Heart right ventricle (tissue), 16 donors: Measurements from ENCODE around the gene RNF114. TPM values are rescaled to one million over a fixed set of nuclear protein-coding genes. Genes with fewer than 3 reads are reported as not detected.

Experiments
- ATAC-seq, 8 donors: fragments of 200-7000 bp; cut with Tn5 transposase; one replicate each; pipeline ENCODE4 v1.9.1; 2020; ENCODE audit warnings: mild to moderate bottlenecking in 8 of 8, moderate library complexity in 8 of 8, moderate number of reproducible peaks in 1 of 8
- DNase-seq, 2 donors: peaks; one replicate each; pipeline ENCODE4 v3.0.0-alpha.2; 2020
- H3K27ac ChIP-seq, 10 donors: fragments of 200-600 bp; sonication (generic) in 2 of 10; one replicate each; pipeline versions ENCODE4 v1.5.0 to v1.8.0; 2020 to 2022; ENCODE audit warnings: mild to moderate bottlenecking in 3 of 10
- H3K27me3 ChIP-seq, 7 donors: fragments of 200-600 bp; one replicate each; pipeline ENCODE4 v1.8.0; 2021 to 2022; ENCODE audit warnings: mild to moderate bottlenecking in 2 of 7
- H3K36me3 ChIP-seq, 9 donors: fragments of 200-600 bp; sonication (generic) in 1 of 9; one replicate each; pipeline versions ENCODE4 v1.5.0 to v1.8.0; 2020 to 2022; ENCODE audit warnings: mild to moderate bottlenecking in 2 of 9
- H3K4me1 ChIP-seq, 9 donors: fragments of 200-600 bp; sonication (generic) in 1 of 9; one replicate each; pipeline versions ENCODE4 v1.5.0 to v1.8.0; 2020 to 2022; ENCODE audit warnings: mild to moderate bottlenecking in 4 of 9
- H3K4me3 ChIP-seq, 10 donors: fragments of 200-600 bp; sonication (generic) in 2 of 10; one replicate each; pipeline versions ENCODE4 v1.5.0 to v1.8.0; 2020 to 2022; ENCODE audit warnings: mild to moderate bottlenecking in 7 of 10, moderate library complexity in 2 of 10
- H3K9me3 ChIP-seq, 11 donors: fragments of 200-600 bp in 10 of 11; sonication (generic) in 2 of 11; one replicate each; pipeline versions ENCODE4 v1.5.0 to v1.8.0; 2013 to 2022; ENCODE audit warnings: mild to moderate bottlenecking in 2 of 11, control low read depth in 1 of 11, moderate library complexity in 1 of 11
- CTCF ChIP-seq, 9 donors: fragments of 200-600 bp; sonication (generic) in 2 of 9; IDR thresholded peaks; one replicate each; pipeline versions ENCODE4 v1.5.0 to v1.8.0; 2021 to 2022; ENCODE audit warnings: antibody characterized with exemption in 9 of 9, mild to moderate bottlenecking in 5 of 9, moderate library complexity in 1 of 9
- WGBS, 2 donors: extraction: QIAGEN DNeasy Blood & Tissue Kit; methylation state at CpG; one replicate each; pipeline ENCODE4 v1.1.7; 2013; ENCODE audit warnings: inconsistent platforms in 1 of 2; 5-methylcytosine and 5-hydroxymethylcytosine counted together
- intact Hi-C, 10 donors: fragments of 100-400 bp; cut with DNase I; formaldehyde crosslinking; loops; one replicate each; pipeline versions ENCODE4 v1.11.1 to v1.14.2; 2022
- polyA plus RNA-seq, 2 donors: library from polyadenylated mRNA; stranded (reverse); fragments of 200-250 nt; gene quantifications; one replicate each; pipeline ENCODE4 v1.2.3, GENCODE V29; 2013
- total RNA-seq, 10 donors: library from RNA; stranded (reverse); fragmentation: NEBNext Ultra II Directional in 3 of 10; extraction: Animal tissue kit (Norgen Biotek cat#: 25700) in 3 of 10; gene quantifications; one replicate each; pipeline versions ENCODE4 v1.2.1 to v1.2.4, GENCODE V29; 2021 to 2023
- donor health status: Arrhythmogenic right ventricular cardiomyopathy.
- donor health status: ischemic (EF 13 %, LVEDD 7.1; RV severe dilation, severe dysfunction).
- donor health status: healthy with polysubstance abuse.
- donor health status: DM: no; HTN: yes; CAD: no.
- donor health status: DM: no; HTN: no; CAD: no.
- donor health status: ischemic (EF 25% LVEDD 6.9; RV normal size, moderate dysfunction).
- donor health status: ischemic (EF 25% LVEDD 5.7; RV mildly dilated, moderate dysfunction).
- donor health status: healthy.
- donor health status: DM: yes; HTN: yes; CAD: no.
- donor health status: Ischemic cardiomyopathy.
- donor health status: ischemic (EF 35%, LVEDD 5.7; RV mildly dilated, moderate dysfunction).
- donor health status: nonischemic (EF 11% LVEDD 7.7; RV severe dilation, severe dysfunction).
- donor health status: DM: yes; HTN: yes; CAD: no.
- donor health status: PGD.
- donor health status: ischemic (EF 29% LVEDD 5.4; RV normal size, mild dysfunction).
- donor health status: nonischemic (EF 23%, LVEDD 6.1; RV moderate dilation, normal function).

RNF114 gene
- total and polyA plus RNA-seq, 12 donors, result 41.5 to 60.3 (median 50.6) TPM

GRCh38 chr20:49896204-49896603 is 40.0 kb upstream of the RNF114 start:
- no peak for TF ChIP-seq CTCF (IDR thresholded peaks at IDR 0.05)
- WGBS, 2 donors, result 83 to 88% methylated on average over 6 of the region's 6 CpGs
- Histone ChIP-seq H3K27me3 (no peaks in the 10 kb centered on the region), H3K4me1 (peaks cover 12 to 44% (median 30%) of the 10 kb centered on the region in 9 donors), H3K27ac (peak overlapping the region in 1 of 10 donors; percentile 15), H3K36me3 (no peaks in the 10 kb centered on the region), H3K9me3 (no peaks in the 10 kb centered on the region), H3K4me3 (no peak overlapping the region)
- intact Hi-C loops, result no loop called here
- no peak for DNase-seq
- ATAC-seq, result no peak

GRCh38 chr20:49899541-49900383 is 36.4 kb upstream of the RNF114 start:
- TF ChIP-seq CTCF (IDR thresholded peaks at IDR 0.05), result no peak
- Histone ChIP-seq H3K4me1 (peaks cover 0 to 9% (median 4%) of the 10 kb centered on the region in 9 donors), H3K36me3 (peaks cover 0 to 25% (median 10%) of the 10 kb centered on the region in 9 donors), H3K9me3 (no peaks in the 10 kb centered on the region), H3K27ac (no peak overlapping the region), H3K4me3 (no peak overlapping the region), H3K27me3 (no peaks in the 10 kb centered on the region)
- DNase-seq (no peak), ATAC-seq (no peak)
- intact Hi-C loops, result loop anchor here in 1 of 10 donors (10.0 kb wide), 1 partner anchor 285 kb away; no protein-coding TSS in a partner anchor
- WGBS, 2 donors, result 63 to 69% methylated on average over 10 of the region's 10 CpGs

GRCh38 chr20:49901588-49901987 is 34.6 kb upstream of the RNF114 start:
- ATAC-seq, result peak in 2 of 8 donors; percentile 20 to 25
- no peak for DNase-seq
- H3K27ac ChIP-seq, result no peak overlapping the region

More at GRCh38 chr20:49901588-49901987, 34.6 kb upstream of the RNF114 start:
- Histone ChIP-seq H3K4me1 (peaks cover 0 to 17% (median 4%) of the 10 kb centered on the region in 9 donors), H3K4me3 (no peak overlapping the region), H3K9me3 (no peaks in the 10 kb centered on the region), H3K36me3 (peaks cover 0 to 43% (median 28%) of the 10 kb centered on the region in 9 donors), H3K27me3 (no peaks in the 10 kb centered on the region)
- no peak for TF ChIP-seq CTCF (IDR thresholded peaks at IDR 0.05)
- intact Hi-C loops, result loop anchor here in 1 of 10 donors (10.0 kb wide), 1 partner anchor 287 kb away; no protein-coding TSS in a partner anchor
- WGBS, 2 donors, result 66 to 77% methylated on average over 5 of the region's 5 CpGs
